K562 (cell line): ENCODE results near the gene HNRNPU. TPM values are rescaled to one million over a fixed set of nuclear protein-coding genes. Genes with fewer than 3 reads are reported as not detected.

Source experiments
- ATAC-seq: fragments of 200-7000 bp; cut with Tn5 transposase; 3 replicates; pipeline ENCODE4 v1.9.1; 2020; ENCODE audit warnings: moderate library complexity
- BruUV-seq: library from RNA; stranded (reverse); fragments of 400-500 nt; replicated peaks from 2 replicates; lab custom pipeline; 2021; lab: Mats Ljungman, UMichigan
- CTCF ChIA-PET: fragments of 300-600 bp; formaldehyde crosslinking; extraction: SDS; loops from one replicate; lab custom pipeline; 2021; ENCODE audit warnings: low intra/inter-chr PET ratio; lab: Yijun Ruan, JAX
- POLR2A ChIA-PET: fragments of 300-600, 350-650 bp; sonication (Branson Sonifier 250); formaldehyde crosslinking; extraction: SDS; loops from one replicate; lab custom pipeline; 2021; ENCODE audit warnings: antibody characterized with exemption, inconsistent platforms; lab: Yijun Ruan, JAX
- DNase-seq, 4 experiments: peaks; one replicate each; pipeline versions ENCODE4 v3.0.0 to v3.0.0-alpha.2; 2011 to 2018; ENCODE audit warnings: low spot score in 3 of 4, mixed read lengths in 3 of 4; ENCODE audit errors: extremely low read depth in 1 of 4
- FAIRE-seq: peaks from 2 replicates; lab custom pipeline; 2011; peaks lifted over from hg19 to GRCh38; lab: Jason Lieb, UNC
- H2AFZ ChIP-seq: 2 replicates; pipeline ENCODE4 v1.6.0; 2011; ENCODE audit warnings: low read depth, low read length, control low read depth, inconsistent platforms
- H3K27ac ChIP-seq: fragments of 200-600 bp; 3 replicates; pipeline ENCODE4 v1.8.0; 2011; ENCODE audit warnings: low read depth, mild to moderate bottlenecking, control low read depth, inconsistent platforms, low read length, moderate library complexity, mixed read lengths; ENCODE audit errors: extremely low read depth
- H3K27me3 ChIP-seq, 2 experiments: fragments of 300-600 bp in 1 of 2; 2 replicates in 1 of 2; 3 replicates in 1 of 2; pipeline versions ENCODE4 v1.6.0 to v1.8.0; 2011; ENCODE audit warnings: inconsistent platforms in 2 of 2, low read length in 2 of 2, mild to moderate bottlenecking in 1 of 2, mixed read lengths in 1 of 2, moderate library complexity in 1 of 2; ENCODE audit not compliant: control insufficient read depth in 2 of 2, insufficient read depth in 2 of 2
- H3K36me3 ChIP-seq: fragments of 300-600 bp; 3 replicates; pipeline ENCODE4 v1.8.0; 2011; ENCODE audit warnings: mild to moderate bottlenecking, low read length, inconsistent platforms; ENCODE audit not compliant: control insufficient read depth, insufficient read depth
- H3K4me1 ChIP-seq, 2 experiments: fragments of 200-600 bp in 1 of 2; replicated peaks in 1 of 2; 2 replicates in 1 of 2; 3 replicates in 1 of 2; pipeline versions ENCODE4 v1.5.1 to v1.8.0; 2011; ENCODE audit warnings: inconsistent platforms in 2 of 2, low read length in 2 of 2, mild to moderate bottlenecking in 1 of 2, mixed read lengths in 1 of 2, moderate library complexity in 1 of 2; ENCODE audit not compliant: control insufficient read depth in 2 of 2, insufficient read depth in 2 of 2
- H3K4me2 ChIP-seq: 2 replicates; pipeline ENCODE4 v1.6.1; 2011; ENCODE audit warnings: low read length, control low read depth, inconsistent platforms, mixed read lengths; ENCODE audit not compliant: insufficient read depth
- H3K4me3 ChIP-seq: fragments of 200-600 bp; sonication (generic), shearing (Covaris generic); 2 replicates; pipeline ENCODE4 v1.5.1; 2016; ENCODE audit warnings: control low read depth, inconsistent platforms
- H3K79me2 ChIP-seq: fragments of 200-600 bp; 3 replicates; pipeline ENCODE4 v1.8.0; 2011; ENCODE audit warnings: low read length, inconsistent platforms; ENCODE audit not compliant: control insufficient read depth, insufficient read depth
- H3K9ac ChIP-seq, 2 experiments: 2 replicates each; pipeline versions ENCODE4 v1.6.0 to v1.6.1; 2011; ENCODE audit warnings: low read depth in 2 of 2, low read length in 2 of 2, control low read depth in 1 of 2, inconsistent platforms in 1 of 2, mild to moderate bottlenecking in 1 of 2, mixed read lengths in 1 of 2; ENCODE audit not compliant: insufficient read depth in 1 of 2
- H3K9me1 ChIP-seq: one replicate; pipeline ENCODE4 v1.6.0; 2011; ENCODE audit warnings: inconsistent platforms, mild to moderate bottlenecking, low read length, moderate library complexity; ENCODE audit not compliant: control insufficient read depth, insufficient read depth
- H3K9me3 ChIP-seq: replicated peaks from 2 replicates; pipeline ENCODE4 v1.5.1; 2011; ENCODE audit warnings: low read depth, low read length, inconsistent platforms; ENCODE audit not compliant: control insufficient read depth, insufficient read depth
- H4K20me1 ChIP-seq: replicated peaks from 2 replicates; pipeline ENCODE4 v1.6.1; 2011; ENCODE audit warnings: low read length, inconsistent platforms, mixed read lengths; ENCODE audit not compliant: control insufficient read depth, insufficient read depth
- CBX3 ChIP-seq, 2 experiments: IDR thresholded peaks; 1 replicate in 1 of 2; 2 replicates in 1 of 2; pipeline ENCODE4 v1.6.1; 2012; ENCODE audit warnings: inconsistent platforms in 2 of 2, low read length in 2 of 2, borderline replicate concordance in 1 of 2, control low read depth in 1 of 2
- CREB3L1 ChIP-seq: fragments of 450-650 bp; IDR thresholded peaks from 2 replicates; pipeline ENCODE4 v1.6.1; 2014; ENCODE audit warnings: low read depth, mild to moderate bottlenecking, moderate library complexity, borderline replicate concordance
- HCFC1 ChIP-seq: IDR thresholded peaks from 2 replicates; pipeline ENCODE4 v1.6.1; 2012; ENCODE audit warnings: low read depth, low read length, improper control_type of control experiment
- KDM5B ChIP-seq: fragments of 200-600 bp; sonication (generic); IDR thresholded peaks from 2 replicates; pipeline ENCODE4 v1.6.1; 2012; ENCODE audit warnings: low read depth, mild to moderate bottlenecking, moderate library complexity, low read length, control low read depth, inconsistent platforms; ENCODE audit not compliant: insufficient replicate concordance
- NCOR1 ChIP-seq: fragments of 450-650 bp; IDR thresholded peaks from 2 replicates; pipeline ENCODE4 v1.6.1; 2016; ENCODE audit warnings: mild to moderate bottlenecking, moderate library complexity
- NFATC3 ChIP-seq: fragments of 450-650 bp; IDR thresholded peaks from 2 replicates; pipeline ENCODE4 v1.6.1; 2017; ENCODE audit warnings: mild to moderate bottlenecking
- POLR3G ChIP-seq: IDR thresholded peaks from 2 replicates; pipeline ENCODE4 v1.6.1; 2011; ENCODE audit not compliant: insufficient read length, insufficient replicate concordance; ENCODE audit errors: extremely low read depth
- POU5F1 ChIP-seq: fragments of 150-350 bp; IDR thresholded peaks from 2 replicates; pipeline ENCODE4 v1.6.1; 2014; ENCODE audit warnings: borderline replicate concordance, low read length, low read depth, mild to moderate bottlenecking; ENCODE audit not compliant: partially characterized antibody
- RBM22 ChIP-seq: fragments of 200-400 bp; formaldehyde crosslinking; IDR thresholded peaks from 2 replicates; pipeline ENCODE4 v1.6.1; 2018; ENCODE audit warnings: low read length, low read depth; ENCODE audit not compliant: poor library complexity, severe bottlenecking
- TSHZ1 ChIP-seq: fragments of 250-450 bp; sonication (Bioruptor Pico); IDR thresholded peaks from 2 replicates; pipeline ENCODE4 v1.4.0; 2020; ENCODE audit warnings: mild to moderate bottlenecking, moderate library complexity
- USF1 ChIP-seq: sonication (generic); formaldehyde crosslinking; IDR thresholded peaks from 2 replicates; pipeline ENCODE4 v1.9.0; 2022; ENCODE audit warnings: mild to moderate bottlenecking, missing genetic modification reagents
- ZNF140 ChIP-seq: fragments of 250-450 bp; sonication (Bioruptor Pico); IDR thresholded peaks from 2 replicates; pipeline ENCODE4 v1.8.0; 2021; ENCODE audit warnings: moderate library complexity, mild to moderate bottlenecking, inconsistent platforms
- ZNF165 ChIP-seq: fragments of 250-450 bp; sonication (Bioruptor Pico); IDR thresholded peaks from 2 replicates; pipeline ENCODE4 v1.4.0; 2020; ENCODE audit warnings: borderline replicate concordance
- ZNF282 ChIP-seq: sonication (generic); formaldehyde crosslinking; IDR thresholded peaks from 2 replicates; pipeline ENCODE4 v1.8.1; 2023; ENCODE audit warnings: missing genetic modification reagents
- ZNF778 ChIP-seq: fragments of 450-650 bp; formaldehyde crosslinking; IDR thresholded peaks from 2 replicates; pipeline ENCODE4 v1.4.0; 2020; ENCODE audit warnings: mild to moderate bottlenecking, moderate library complexity
- ZNF780A ChIP-seq: fragments of 250-450 bp; sonication (Bioruptor Pico); IDR thresholded peaks from 2 replicates; pipeline ENCODE4 v1.5.0; 2021; ENCODE audit warnings: mild to moderate bottlenecking
- WGBS: fragments of 100-300 bp; shearing (Covaris generic); methylation state at CpG from one replicate; pipeline ENCODE4 v1.1.6; 2016; ENCODE audit warnings: low coverage, mixed read lengths; ENCODE audit not compliant: insufficient coverage; ENCODE audit errors: missing lambda C conversion rate; 5-methylcytosine and 5-hydroxymethylcytosine counted together
- in situ Hi-C: fragments of 300-500 bp; cut with MboI; formaldehyde crosslinking; loops from 4 replicates; pipeline ENCODE4 v1.15.0; 2018; ENCODE audit warnings: inconsistent platforms, mixed read lengths
- intact Hi-C: fragments of 100-400 bp; cut with micrococcal nuclease; formaldehyde crosslinking; loops from 2 replicates; pipeline ENCODE4 v1.14.2; 2022
- polyA plus RNA-seq, 8 experiments: library from polyadenylated mRNA; depleted of rRNA in 4 of 8; stranded (reverse) in 5 of 8; unstranded in 3 of 8; fragments of >200 nt; fragmentation: Nextera tagmentation in 2 of 8; fragmentation: Illumina TruSeq in 1 of 8; extraction: Ambion mirVana in 2 of 8; extraction: Trizol in 1 of 8; gene quantifications; 2 replicates each; pipeline versions ENCODE4 v1.2.1 to v1.2.3, GENCODE V29; 2011 to 2014; ENCODE audit warnings: inconsistent platforms in 1 of 8, missing spikeins in 1 of 8
- total RNA-seq, 7 experiments: library from RNA; depleted of rRNA in 6 of 7; stranded (reverse); fragments of >200 nt in 6 of 7; fragmentation: Illumina TruSeq in 2 of 7; extraction: Trizol in 2 of 7; gene quantifications; 2 replicates each; pipeline versions ENCODE4 v1.2.1 to v1.2.3, GENCODE V29; 2011 to 2021; ENCODE audit warnings: low replicate concordance in 1 of 7

Gene HNRNPU
- total and polyA plus RNA-seq, 9 of the 15 experiments (the other 6 are each of a cell fraction or from before 2014, with no cell fraction given) = 159 to 777 (median 577) TPM

- TF ChIP-seq POU5F1 = no peak
- no peak for TF ChIP-seq ZNF282
- no peak for TF ChIP-seq NFATC3
- TF ChIP-seq NCOR1 = no peak
- TF ChIP-seq ZNF140 (CRISPR knock-in tag) = no peak
- TF ChIP-seq KDM5B = no peak
- TF ChIP-seq POLR3G = no peak
- TF ChIP-seq ZNF165 (CRISPR knock-in tag) = no peak
Observed at GRCh38 chr1:244826712-244827111, 37.6 kb downstream of the HNRNPU start (continued).

- in situ Hi-C loops = no loop called here
- no peak for TF ChIP-seq TSHZ1 (CRISPR knock-in tag)
- TF ChIP-seq USF1 (CRISPR knock-in tag) = no peak
- TF ChIP-seq ZNF780A (CRISPR knock-in tag) = no peak
- TF ChIP-seq CREB3L1 = no peak
- TF ChIP-seq HCFC1 = no peak
- no peak for TF ChIP-seq ZNF778
- TF ChIP-seq RBM22 = no peak
- no peak for TF ChIP-seq CBX3 (IDR thresholded peaks at IDR 0.05; ENCODE audit: borderline replicate concordance in 1 of 2, low read length in 2 of 2)
Observed at GRCh38 chr1:244822878-244823277, 41.5 kb downstream of the HNRNPU start.

More at GRCh38 chr1:244822878-244823277, 41.5 kb downstream of the HNRNPU start:
- FAIRE-seq = no peak
- H3K4me1 ChIP-seq = no peaks in the 10 kb centered on the region; a peak in 1 of 5 replicates
- no peaks in the 10 kb centered on the region for H3K36me3 ChIP-seq
- no peak for DNase-seq
- H3K9ac ChIP-seq = no peak overlapping the region
- POLR2A ChIA-PET = no interaction called here
- no TSS peak for BruUV-seq
- H3K9me3 ChIP-seq = no peaks in the 10 kb centered on the region
- ATAC-seq = no peak
- H4K20me1 ChIP-seq = no peaks in the 10 kb centered on the region
- intact Hi-C loops = no loop called here
- WGBS = 49% methylated on average over 11 of the region's 11 CpGs
- no peaks in the 10 kb centered on the region for H3K79me2 ChIP-seq
- H3K4me3 ChIP-seq = no peak overlapping the region
- H2AFZ ChIP-seq = no peak overlapping the region
- no peak overlapping the region for H3K27ac ChIP-seq
- H3K9me1 ChIP-seq = no peaks in the 10 kb centered on the region
- H3K4me2 ChIP-seq = no peak overlapping the region
- CTCF ChIA-PET = no interaction called here
- H3K27me3 ChIP-seq = peaks cover 5 to 7% of the 10 kb centered on the region in 2 experiments; a peak in 3 of 5 replicates
